NCI-H2196 (cell line): Measurements from ENCODE around the gene NEK6.

Experiments
- DNase-seq: peaks from one replicate; lab custom pipeline; 2025; ENCODE audit not compliant: unreplicated experiment; lab: John Stamatoyannopoulos, UW

Gene NEK6

DNA sequence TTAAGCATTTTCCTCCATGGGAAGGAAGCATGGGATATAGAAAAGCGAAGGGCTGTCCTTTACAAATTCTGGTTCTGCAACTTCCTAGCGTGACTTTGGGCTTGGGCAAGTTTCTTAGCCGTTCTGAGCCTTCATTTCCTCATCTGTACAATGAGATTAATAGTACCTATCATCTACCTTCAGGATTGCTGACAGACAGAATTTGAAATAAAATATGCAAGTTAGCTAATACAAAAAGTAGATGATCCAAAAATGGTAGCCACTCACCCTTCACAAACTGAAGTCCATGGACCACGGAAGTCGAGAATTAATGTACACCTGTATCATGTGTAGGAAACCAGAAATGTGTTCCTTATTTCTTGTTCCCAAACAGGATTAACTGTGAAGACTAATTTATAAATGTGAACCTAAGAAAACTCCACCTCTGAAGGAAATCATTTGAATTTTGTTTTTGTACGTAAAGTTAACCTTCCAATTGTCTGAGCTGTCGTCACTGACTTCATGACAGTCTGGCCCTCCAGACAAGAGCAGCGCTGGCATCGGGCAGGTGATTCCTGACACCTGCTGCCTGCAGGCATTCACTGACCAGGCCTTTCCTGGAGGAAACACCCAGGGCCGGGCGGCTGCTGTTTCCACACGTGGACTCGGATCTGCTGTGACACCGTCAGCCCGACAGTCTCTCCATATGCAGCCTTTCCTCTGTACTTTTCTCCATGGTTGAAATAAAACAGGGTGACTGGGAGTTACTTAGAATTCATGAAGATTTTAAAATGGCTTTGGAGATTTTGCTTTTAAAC lies 94.1 kb downstream of the NEK6 start:
- DNase-seq = no peak

DNA sequence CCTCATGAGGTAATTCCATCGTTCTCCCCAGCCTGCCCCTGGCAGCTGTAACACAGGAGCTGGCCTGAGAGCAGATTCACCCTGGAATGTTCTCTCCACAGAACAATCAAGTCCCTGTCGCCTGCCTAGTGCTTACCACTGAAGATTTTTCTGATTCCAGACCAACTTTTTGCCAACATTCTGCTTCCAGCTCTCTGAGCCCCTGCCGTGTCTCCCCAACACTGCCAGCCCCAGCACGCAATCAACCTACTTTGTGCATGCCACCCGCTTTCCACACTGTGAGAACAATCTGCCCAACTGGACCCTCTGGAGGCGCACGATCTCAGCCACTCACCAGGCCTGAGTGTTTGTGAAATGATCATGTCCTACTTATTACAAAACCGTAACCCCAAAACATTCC lies 94.9 kb downstream of the NEK6 start:
- DNase-seq = no peak

DNA sequence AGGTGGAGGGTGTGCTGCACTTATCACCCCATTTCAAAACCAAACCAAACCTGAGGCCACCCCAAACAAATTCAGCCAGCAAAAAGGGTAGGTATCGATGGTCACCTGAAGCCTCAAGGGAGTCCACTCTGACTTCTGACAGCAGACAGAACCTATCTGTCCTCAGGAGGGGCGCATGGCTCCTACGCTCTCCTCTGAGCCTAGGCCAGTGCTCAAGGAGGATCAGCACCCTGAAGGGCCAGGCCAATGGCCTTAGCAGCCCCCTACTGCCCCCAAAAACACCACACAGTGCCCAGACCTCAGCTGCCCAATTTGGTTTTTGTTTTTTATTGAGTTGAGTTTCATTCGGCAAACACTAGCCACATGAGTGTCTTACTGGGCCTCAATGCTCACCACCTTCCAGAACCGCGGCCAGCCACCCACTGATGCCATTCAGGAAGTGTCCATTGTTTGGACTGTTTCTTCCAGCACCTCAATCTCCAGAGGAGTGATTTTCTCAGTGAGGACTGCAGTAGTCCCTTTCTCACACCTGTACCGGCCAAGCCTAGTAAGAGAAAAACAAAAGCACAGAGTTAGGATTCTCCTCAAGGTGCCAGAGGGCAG lies 95.5 kb downstream of the NEK6 start:
- DNase-seq = no peak

DNA sequence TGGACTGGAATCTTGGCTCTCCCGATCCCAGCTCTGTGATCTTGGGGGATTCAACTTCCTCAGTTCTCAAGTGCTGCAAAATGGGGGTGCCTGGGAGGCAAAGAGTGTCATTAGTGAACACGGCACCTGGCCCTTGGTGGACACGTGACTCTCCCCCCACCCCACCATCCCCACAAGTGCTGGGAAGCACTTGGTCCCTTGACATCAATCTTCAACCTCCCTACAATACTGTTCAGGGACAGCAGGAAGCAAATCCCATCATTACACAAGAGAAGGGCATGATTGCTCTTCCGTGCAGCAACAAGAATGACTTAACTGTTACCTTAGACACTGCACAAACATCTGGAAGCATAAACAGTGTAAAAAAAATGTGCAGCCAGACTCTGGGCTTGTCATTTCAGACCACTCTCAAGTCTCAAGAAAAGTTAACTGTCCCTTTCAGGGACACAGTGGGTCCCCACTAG lies 96.1 kb downstream of the NEK6 start:
- no peak for DNase-seq

DNA sequence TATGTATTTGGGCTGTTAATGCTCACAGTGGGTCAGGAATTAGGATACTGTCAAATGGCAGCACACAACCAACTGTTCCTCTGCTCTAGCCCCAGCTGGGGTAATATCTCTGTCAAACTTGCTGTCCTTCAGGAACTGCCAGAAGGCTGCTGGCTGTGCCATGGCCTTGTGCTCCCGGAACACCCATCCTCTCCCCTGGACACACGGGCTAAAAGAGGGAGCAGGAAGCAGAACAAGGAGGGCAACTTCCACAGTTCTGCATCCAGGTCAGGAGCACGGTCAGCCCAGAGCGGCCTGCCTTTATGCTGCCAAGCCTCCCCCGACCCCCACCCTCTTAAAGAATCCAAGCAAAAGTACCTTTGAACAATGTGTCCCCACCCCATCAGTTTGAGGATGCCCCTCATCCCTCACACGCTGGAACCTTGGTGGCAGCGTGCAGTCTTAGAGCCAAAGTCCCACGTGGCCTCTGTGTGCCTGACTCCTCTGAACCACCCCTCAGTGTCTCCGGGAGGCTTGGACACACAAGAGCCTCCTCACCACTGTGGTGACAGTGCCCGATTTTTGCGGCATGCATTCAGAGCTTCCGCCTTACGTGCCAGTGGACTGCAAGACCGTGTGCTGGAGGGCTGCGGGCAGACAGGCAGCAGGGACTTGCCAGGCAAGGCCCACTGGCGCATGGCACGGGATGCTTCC lies 96.7 kb downstream of the NEK6 start:
- DNase-seq = no peak

DNA sequence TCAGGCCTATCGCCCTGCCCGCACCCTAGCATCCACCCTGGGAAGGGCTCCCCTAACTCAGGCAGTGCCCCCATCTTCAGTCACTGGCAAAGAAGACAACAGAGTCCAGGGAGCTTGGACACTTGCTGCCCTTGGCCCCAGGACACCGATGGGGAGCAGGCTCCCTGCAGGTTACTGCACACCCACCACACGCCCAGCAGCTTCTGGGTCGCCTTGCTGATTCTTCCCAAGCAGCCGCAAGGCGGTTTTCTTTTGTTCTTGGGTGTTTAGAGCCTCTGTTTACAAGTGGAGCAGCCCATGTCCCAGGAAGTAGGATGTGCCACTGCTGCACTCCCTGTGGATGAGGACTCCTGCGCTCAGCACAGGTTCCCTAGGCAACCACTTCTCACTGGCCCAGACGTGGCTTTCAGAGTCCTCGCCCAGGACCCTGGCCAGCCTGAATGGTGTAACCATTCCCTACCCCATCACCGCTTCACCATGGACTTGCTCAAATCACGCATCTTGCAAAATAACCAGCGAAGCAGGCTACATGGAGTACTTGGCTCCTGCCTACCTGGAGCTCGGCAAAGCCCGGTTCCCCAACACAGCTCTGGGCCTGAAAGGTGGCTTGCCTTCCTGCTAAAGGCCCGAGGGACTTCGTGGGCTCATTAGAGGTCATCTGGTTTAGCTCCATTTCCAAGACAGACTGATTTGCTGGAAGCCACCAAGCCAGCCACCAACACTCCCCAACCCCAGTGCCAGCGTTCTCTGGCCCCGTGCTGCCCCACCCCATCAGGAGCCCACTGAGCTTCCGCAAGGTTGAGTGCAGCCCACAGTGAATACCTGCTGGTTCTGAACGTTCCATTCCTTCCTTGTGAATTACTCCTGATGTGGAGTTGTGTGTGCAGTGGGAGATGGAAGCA lies 97.5 kb downstream of the NEK6 start:
- no peak for DNase-seq

DNA sequence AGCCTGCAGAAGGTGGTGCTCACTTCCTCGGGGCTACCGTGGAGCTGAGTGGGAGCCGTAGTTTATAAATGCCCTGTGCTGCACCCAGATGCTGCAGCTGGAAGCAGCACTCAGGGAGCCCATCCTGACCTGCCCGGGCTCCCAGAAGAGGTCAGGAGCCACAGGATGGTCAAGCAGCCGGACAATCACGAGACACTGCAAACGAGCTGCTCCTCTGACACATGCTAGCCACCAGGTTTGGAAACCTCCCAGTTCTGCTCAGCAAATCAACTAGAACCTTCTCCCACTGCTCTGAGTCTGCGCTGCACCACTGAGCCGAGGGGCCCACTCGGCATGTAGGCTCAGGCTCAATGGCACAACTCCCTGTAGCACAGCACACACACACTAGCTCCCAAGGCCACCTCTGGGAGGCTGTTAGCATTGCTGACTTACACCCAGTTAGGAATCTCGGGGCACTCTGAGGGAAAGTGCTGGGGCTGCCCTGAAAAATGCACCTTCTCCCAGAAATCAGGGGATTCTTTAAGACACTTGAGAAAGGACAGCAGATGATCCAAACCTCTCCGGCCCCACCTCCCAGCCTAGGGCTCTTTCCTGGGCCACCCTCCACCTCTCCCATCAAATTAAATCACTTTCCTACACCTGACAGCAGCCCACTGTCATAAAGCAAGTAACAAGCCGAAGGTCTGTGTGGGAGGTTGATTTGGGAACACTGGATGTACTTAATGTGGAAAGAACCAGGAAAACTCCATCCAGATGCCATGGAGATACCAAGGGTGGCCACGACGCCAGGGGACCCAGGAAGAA lies 98.4 kb downstream of the NEK6 start:
- DNase-seq = no peak

DNA sequence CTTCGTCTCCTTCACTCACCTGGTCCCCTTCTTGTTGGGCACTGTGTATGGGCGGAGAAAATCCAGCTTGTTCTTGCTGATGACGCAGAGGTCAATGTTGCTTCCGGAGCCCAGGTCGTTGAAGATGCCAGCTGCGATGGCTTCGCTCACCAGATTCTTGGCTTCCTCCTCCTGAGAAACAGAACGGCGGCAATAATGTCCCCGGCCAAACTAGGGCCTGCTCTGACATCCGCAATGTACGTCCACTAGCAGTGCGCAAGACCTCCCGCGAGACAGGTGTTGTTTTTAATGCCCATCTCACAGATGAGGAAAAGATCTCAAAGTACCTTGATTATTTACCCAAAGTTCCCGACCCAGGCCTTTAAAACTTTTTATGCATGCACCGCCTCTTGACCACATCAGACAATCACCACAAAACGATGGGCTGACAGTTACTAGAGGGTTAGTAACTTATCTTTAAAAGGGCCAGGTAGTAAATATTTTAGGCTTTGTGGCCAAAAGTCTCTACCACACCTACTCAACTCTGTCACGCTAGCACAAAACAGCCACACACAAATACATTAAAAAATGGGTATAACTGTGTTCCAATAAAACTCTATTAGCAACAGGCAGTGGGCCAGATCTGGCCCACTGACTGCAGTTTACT lies 99.1 kb downstream of the NEK6 start:
- no peak for DNase-seq

DNA sequence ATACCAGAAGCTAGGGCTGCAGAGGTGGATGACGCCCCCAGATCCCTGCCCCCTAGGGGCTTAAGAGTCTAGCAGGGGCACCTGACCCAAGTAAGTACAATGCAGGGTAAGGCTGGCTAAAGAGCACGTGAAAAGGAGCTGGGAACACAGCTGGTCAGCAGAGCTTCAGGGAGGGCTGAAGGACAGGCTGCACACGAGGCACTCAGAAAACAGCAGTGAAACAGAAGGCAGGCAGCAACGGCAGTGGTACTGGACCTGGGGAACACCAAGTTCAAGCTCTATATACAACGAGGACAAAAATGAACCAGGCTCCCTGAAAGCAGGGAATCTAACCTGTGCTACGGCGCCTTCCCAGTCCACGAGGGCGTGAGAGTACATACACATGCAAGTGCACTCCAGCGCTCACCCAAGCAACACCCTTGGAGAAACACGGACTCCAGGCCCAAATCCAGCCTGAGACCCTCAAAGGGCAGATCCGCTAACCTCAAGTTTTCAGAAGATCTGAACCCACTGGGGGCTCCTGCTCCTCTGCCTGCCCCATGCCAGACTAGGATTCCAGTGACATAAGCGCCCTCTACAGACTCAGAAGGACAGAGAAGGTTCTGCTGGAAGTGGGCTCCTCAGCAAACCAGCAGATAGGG lies 100.1 kb downstream of the NEK6 start:
- no peak for DNase-seq

DNA sequence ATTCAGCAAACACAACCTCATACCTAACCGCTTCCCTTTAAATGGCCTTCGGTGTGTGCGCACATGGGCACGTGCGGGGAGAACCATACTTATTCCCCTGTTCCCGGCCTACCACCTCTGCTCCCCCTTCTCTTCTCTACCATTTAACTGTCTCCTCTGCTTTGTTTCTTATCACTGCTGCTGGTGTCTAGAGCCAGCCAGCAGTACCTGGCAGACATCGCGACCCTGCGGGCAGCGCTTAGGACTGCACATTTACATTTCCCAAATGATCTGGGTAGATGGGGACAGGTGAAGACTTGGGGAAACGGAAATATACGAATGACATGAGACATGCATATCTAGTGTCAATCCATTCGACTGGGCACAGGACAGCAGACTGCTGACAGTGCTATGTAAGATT lies 100.9 kb downstream of the NEK6 start:
- no peak for DNase-seq

DNA sequence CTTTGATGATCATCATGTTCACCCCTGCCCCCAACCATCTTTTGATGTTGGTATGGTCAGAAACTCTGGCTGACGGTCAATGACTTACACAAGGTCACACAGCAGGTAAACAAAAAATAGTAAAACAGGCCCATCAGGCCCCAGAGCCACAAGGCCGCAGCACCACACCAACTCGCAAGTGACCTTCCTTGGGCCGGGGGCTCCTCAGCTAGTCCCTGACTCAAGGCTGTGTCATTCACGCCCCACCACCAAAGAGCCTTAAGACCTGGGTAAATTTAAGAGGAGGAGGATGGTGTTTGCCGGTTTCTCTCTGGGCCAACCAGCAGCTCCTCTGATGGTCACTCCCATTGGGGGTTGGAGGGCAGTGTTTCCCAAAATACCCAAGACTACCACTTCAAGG lies 101.7 kb downstream of the NEK6 start:
- no peak for DNase-seq

DNA sequence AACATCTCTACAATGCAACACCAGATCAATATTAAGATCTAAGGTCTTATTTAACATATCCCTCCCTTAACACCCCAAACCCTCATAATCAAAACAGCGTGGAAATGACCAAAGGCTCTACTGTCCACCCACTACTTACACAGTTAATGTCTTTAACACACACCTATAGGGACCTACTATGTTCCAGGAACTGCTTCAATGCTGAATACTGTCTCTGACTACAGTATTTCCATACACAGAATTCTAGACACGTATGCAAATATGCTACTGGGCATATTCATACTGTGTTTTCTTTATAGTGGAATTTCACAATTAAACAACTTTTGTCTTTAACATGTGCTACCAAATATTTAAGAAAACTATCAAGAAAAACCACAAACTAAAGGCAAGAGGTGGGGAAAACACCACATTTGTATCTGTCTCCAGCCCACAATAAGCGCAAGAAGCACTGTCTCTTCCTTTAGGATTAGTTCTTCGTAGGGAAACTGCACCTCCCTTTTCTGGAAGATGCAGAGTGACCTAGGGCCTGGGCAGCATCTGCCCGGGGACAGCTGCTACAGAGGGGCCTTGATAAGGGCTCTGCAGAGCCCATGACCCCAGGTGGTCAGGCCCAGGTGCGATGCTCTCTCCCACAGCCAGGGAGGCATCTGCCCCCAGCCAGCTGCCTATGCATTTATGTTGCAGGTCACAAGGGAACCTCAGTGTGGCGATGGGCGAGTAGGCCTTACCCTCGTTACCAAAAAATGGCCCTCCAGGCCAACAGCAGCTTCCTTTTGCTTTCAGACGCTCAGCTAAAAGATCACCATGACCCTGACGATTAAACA lies 102.3 kb downstream of the NEK6 start:
- no peak for DNase-seq

DNA sequence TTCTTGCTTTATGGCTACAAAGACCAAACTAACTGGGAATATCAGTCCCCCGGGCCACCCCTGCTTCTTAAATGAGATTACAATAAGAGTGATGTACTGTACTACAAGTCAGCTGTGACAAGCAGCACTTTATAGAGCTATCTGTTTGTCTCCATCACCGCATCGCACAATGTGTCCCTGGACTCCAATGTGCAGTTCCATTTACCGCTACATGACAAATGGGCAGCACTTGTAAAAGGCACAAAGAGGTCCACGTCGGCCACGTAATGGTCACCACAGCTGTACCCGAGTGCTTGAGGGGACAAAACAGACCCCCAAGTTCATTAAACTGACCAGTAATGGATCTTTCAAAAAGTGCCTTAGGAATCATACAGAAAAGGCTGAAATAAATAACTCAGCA lies 103.4 kb downstream of the NEK6 start:
- DNase-seq = no peak

DNA sequence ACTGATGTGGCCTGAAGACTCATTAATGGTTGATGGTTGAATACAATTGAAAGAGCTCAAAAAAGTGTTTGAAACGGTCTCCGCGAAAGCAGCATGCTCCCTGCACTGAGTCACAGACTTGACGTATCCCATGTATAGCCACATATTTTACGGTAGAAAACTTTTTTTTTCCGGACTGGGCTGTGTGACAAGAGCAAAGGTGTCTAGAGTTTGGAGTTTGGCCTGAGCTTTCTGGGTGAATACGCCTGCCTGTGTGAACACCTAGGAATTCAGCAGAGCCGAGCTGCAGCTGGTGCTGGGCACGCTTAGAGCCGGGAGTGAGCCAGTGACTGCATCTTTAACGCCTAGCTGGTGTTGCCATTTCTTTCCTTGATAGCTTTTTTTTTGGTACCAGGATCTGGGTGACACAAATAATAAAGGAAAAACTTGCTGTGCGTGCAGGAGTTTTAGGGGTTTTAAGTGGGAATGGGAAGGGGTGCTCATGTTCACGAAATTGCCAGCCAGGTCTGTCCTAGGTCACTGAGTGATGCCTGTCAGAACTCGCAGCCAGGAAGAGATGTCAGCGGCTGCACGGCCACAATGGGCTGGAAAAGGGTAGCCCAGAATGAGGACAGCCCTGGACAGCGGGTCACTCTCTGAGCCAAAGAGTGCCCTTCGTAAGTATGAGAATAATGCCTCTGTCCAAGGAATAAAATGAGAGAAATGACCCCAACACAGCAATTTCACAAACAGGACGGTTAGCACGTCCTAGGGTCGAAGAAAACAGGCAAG lies 105.8 kb downstream of the NEK6 start:
- no peak for DNase-seq

DNA sequence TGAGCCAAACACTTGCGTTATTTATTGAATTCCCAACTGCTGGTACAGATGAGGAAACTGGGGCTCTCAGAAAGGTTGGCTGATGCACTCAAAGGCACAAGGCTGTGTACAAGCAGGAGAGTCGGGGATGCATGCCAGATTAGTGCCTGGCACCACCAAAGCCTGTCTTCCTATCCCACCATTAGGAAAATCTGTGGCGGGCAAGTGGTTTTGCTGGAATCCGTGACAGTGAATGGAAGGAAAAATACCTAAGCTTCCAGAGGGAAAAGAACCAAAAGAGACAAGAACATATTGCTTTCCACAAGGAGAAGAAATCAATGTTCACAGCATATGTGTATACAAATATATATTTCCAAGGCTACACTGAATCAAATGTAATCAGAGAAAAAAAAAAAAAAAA lies 106.4 kb downstream of the NEK6 start:
- no peak for DNase-seq

DNA sequence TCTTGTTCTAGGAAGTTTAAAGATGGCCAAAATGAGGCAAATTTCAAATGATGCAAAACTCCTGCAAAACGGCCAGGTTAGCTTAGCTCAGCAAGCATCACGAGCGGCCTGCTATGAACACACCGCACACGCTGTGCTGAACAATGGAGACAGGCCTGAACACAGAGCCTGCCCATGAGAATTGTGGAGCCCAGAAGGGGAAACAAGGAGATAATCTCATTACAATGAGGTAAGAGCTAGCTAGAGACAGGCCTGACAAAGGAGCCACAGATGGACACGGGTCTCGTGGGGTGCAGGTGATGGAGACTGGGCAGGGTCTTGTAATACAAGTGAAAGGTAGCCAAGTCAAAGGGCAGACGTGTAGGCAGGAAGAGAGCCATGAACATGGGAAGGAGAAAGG lies 107.3 kb downstream of the NEK6 start:
- no peak for DNase-seq

DNA sequence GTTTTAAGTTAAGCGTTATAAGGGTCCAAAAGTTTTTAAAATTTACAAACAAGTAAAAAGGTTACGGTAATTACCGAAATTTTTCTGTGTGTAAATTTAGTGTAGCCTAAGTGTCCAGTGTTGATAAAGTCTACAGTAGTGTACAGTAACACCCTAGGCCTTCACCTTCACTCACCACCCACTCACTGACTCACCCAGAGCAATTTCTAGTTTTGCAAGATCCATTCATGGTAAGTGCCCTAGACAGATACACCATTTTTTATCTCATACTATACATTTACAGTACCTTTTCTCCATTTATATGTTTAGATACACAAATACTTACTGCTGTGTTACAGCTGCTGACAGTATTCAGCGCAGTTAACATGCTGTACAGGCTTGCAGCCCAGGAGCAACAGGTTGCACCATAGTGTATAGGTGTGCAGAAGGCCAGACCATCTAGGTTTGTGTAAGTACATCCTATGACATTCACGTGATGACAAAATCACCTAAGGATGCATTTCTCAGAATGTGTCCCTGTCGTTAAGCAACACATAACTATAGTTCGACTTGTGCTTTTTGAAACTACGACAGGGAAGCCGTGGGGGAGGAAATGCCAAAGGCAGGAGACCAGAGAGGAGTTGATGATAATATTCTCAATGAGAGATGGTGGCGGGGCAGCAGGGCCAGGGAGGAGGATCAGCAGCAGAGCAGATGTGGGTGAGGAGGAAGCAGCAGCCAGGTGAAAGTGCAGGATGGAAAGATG lies 108.9 kb downstream of the NEK6 start:
- no peak for DNase-seq
